Measurements from ENCODE around the gene CLSTN1.

Gene CLSTN1

GRCh38 chr1:9823943-9824701 lies at the start of gene CLSTN1:
CLSTN1 (minus strand) TSS chr1:9823965; CDS start chr1:9823733, 232 bp downstream.
- peak; percentile 49 for DNase-seq

GRCh38 chr1:9873385-9873784 lies 49.6 kb upstream of the CLSTN1 start:
- no peak for DNase-seq

- DNase-seq: no peak
Observed at GRCh38 chr1:9872430-9873165, 48.8 kb upstream of the CLSTN1 start.

GRCh38 chr1:9871707-9872425 lies 48.1 kb upstream of the CLSTN1 start:
- DNase-seq: no peak

- DNase-seq: no peak
Observed at GRCh38 chr1:9871021-9871420, 47.3 kb upstream of the CLSTN1 start.

GRCh38 chr1:9870572-9870971 lies 46.8 kb upstream of the CLSTN1 start:
- no peak for DNase-seq

GRCh38 chr1:9869831-9870251 lies 46.1 kb upstream of the CLSTN1 start:
- no peak for DNase-seq

- DNase-seq: no peak
Observed at GRCh38 chr1:9868244-9868590, 44.5 kb upstream of the CLSTN1 start.

GRCh38 chr1:9867408-9868243 lies 43.9 kb upstream of the CLSTN1 start:
- no peak for DNase-seq

GRCh38 chr1:9866836-9867235 lies 43.1 kb upstream of the CLSTN1 start:
- DNase-seq: no peak

- DNase-seq: no peak
Observed at GRCh38 chr1:9865724-9866123, 42.0 kb upstream of the CLSTN1 start.

GRCh38 chr1:9863371-9863770 lies 39.6 kb upstream of the CLSTN1 start:
- no peak for DNase-seq

- DNase-seq: no peak
Observed at GRCh38 chr1:9861360-9861759, 37.6 kb upstream of the CLSTN1 start.

GRCh38 chr1:9860887-9861286 lies 37.1 kb upstream of the CLSTN1 start:
- no peak for DNase-seq

- DNase-seq: no peak
Observed at GRCh38 chr1:9859281-9860014, 35.7 kb upstream of the CLSTN1 start.

GRCh38 chr1:9858293-9859035 lies 34.7 kb upstream of the CLSTN1 start:
- no peak for DNase-seq

- DNase-seq: no peak
Observed at GRCh38 chr1:9855186-9855585, 31.4 kb upstream of the CLSTN1 start.

GRCh38 chr1:9853249-9853595 lies 29.5 kb upstream of the CLSTN1 start:
- no peak for DNase-seq

- no peak for DNase-seq
Observed at GRCh38 chr1:9852410-9853248, 28.9 kb upstream of the CLSTN1 start.

GRCh38 chr1:9852004-9852403 lies 28.2 kb upstream of the CLSTN1 start:
- no peak for DNase-seq
